Caco-2 (cell line): ENCODE measurements around the gene ODF4. TPM values are rescaled to one million over a fixed set of nuclear protein-coding genes. Genes with fewer than 3 reads are reported as not detected.

Experiments used
- BruUV-seq: library from RNA; stranded (reverse); fragments of 400-500 nt; replicated peaks from 2 replicates; lab custom pipeline; 2021; lab: Mats Ljungman, UMichigan
- CTCF ChIA-PET: fragments of 300-600 bp; sonication (Branson Sonifier 250); formaldehyde crosslinking; loops from one replicate; lab custom pipeline; 2022; ENCODE audit warnings: antibody characterized with exemption; lab: Charles Lee
- POLR2A ChIA-PET: fragments of 300-600 bp; sonication (Branson Sonifier 250); formaldehyde crosslinking; loops from one replicate; lab custom pipeline; 2022; ENCODE audit warnings: antibody characterized with exemption; lab: Charles Lee
- DNase-seq, 2 experiments: peaks; one replicate each; pipeline versions ENCODE4 v3.0.0 to v3.0.0-alpha.2; 2020 to 2022
- H3K27me3 ChIP-seq: replicated peaks from 2 replicates; pipeline ENCODE4 v1.6.0; 2011; ENCODE audit warnings: low read length; ENCODE audit not compliant: control insufficient read depth, insufficient read depth
- H3K36me3 ChIP-seq: 2 replicates; pipeline ENCODE4 v1.5.1; 2011; ENCODE audit warnings: low read length; ENCODE audit not compliant: control insufficient read depth, insufficient read depth
- H3K4me1 ChIP-seq: fragments of 250-450 bp; sonication (Bioruptor Pico); 2 replicates; pipeline ENCODE4 v1.5.1; 2020; ENCODE audit warnings: mild to moderate bottlenecking
- H3K4me3 ChIP-seq: 2 replicates; pipeline ENCODE4 v1.5.1; 2011; ENCODE audit warnings: low read depth, mild to moderate bottlenecking, control low read depth, low read length
- H3K9me3 ChIP-seq: fragments of 250-450 bp; sonication (Bioruptor Pico); 2 replicates; pipeline ENCODE4 v1.5.1; 2020; ENCODE audit warnings: mild to moderate bottlenecking, moderate library complexity
- H3K27ac Mint-ChIP-seq: one replicate; pipeline ENCODE4 v1.8.0; 2022; ENCODE audit warnings: mixed read lengths; ENCODE audit not compliant: unreplicated experiment
- H3K27me3 Mint-ChIP-seq: one replicate; pipeline ENCODE4 v1.8.0; 2022; ENCODE audit warnings: mixed read lengths; ENCODE audit not compliant: insufficient read depth, unreplicated experiment
- H3K36me3 Mint-ChIP-seq: one replicate; pipeline ENCODE4 v1.8.0; 2022; ENCODE audit warnings: mild to moderate bottlenecking, mixed read lengths; ENCODE audit not compliant: insufficient read depth, unreplicated experiment
- H3K4me1 Mint-ChIP-seq: one replicate; pipeline ENCODE4 v1.8.0; 2022; ENCODE audit warnings: low read depth, mixed read lengths; ENCODE audit not compliant: unreplicated experiment
- H3K4me3 Mint-ChIP-seq: one replicate; pipeline ENCODE4 v1.8.0; 2022; ENCODE audit warnings: mild to moderate bottlenecking, moderate library complexity, mixed read lengths; ENCODE audit not compliant: unreplicated experiment
- H3K9me3 Mint-ChIP-seq: one replicate; pipeline ENCODE4 v1.8.0; 2022; ENCODE audit warnings: mixed read lengths; ENCODE audit not compliant: unreplicated experiment
- CTCF ChIP-seq, 2 experiments: fragments of 200-600 bp in 1 of 2; IDR thresholded peaks; 1 replicate in 1 of 2; 2 replicates in 1 of 2; pipeline versions ENCODE4 v1.5.1 to v1.8.0; 2011 to 2022; ENCODE audit warnings: antibody characterized with exemption in 1 of 2, control low read depth in 1 of 2, inconsistent platforms in 1 of 2, low read depth in 1 of 2, low read length in 1 of 2, mild to moderate bottlenecking in 1 of 2, moderate library complexity in 1 of 2; ENCODE audit not compliant: insufficient read depth in 1 of 2, severe bottlenecking in 1 of 2, unreplicated experiment in 1 of 2
- intact Hi-C: fragments of 100-400 bp; cut with micrococcal nuclease; formaldehyde crosslinking; loops from one replicate; pipeline ENCODE4 v1.10.0; 2022; ENCODE audit not compliant: unreplicated experiment
- total RNA-seq: library from RNA; stranded (reverse); gene quantifications from 2 replicates; pipeline ENCODE4 v1.2.3, GENCODE V29; 2022

The ODF4 gene
- total RNA-seq, 1 experiment from 2014 or later = not detected

GRCh38 chr17:8350339-8350738 is 10.7 kb downstream of the ODF4 start:
- no peaks in the 10 kb centered on the region for H3K27me3 Mint-ChIP-seq
- intact Hi-C loops = no loop called here
- no peak for DNase-seq
- H3K4me1 ChIP-seq = no peaks in the 10 kb centered on the region
- ChIA-PET CTCF (no interaction called here), POLR2A (no interaction called here)
- H3K4me1 Mint-ChIP-seq = no peaks in the 10 kb centered on the region
- H3K4me3 Mint-ChIP-seq = no peak overlapping the region
- no peak overlapping the region for H3K4me3 ChIP-seq
- no TSS peak for BruUV-seq
- no peaks in the 10 kb centered on the region for H3K36me3 ChIP-seq
- no peak overlapping the region for H3K27ac Mint-ChIP-seq
- H3K9me3 ChIP-seq = no peaks in the 10 kb centered on the region
- H3K9me3 Mint-ChIP-seq = no peaks in the 10 kb centered on the region
- no peaks in the 10 kb centered on the region for H3K36me3 Mint-ChIP-seq
- no peak for TF ChIP-seq CTCF (IDR thresholded peaks at IDR 0.05; ENCODE audit: insufficient read depth in 1 of 2, low read depth in 1 of 2, low read length in 1 of 2, severe bottlenecking in 1 of 2, unreplicated experiment in 1 of 2)
- H3K27me3 ChIP-seq = no peaks in the 10 kb centered on the region

GRCh38 chr17:8353736-8354135 is 14.1 kb downstream of the ODF4 start:
- no TSS peak for BruUV-seq
- TF ChIP-seq CTCF (IDR thresholded peaks at IDR 0.05; ENCODE audit: insufficient read depth in 1 of 2, low read depth in 1 of 2, low read length in 1 of 2, severe bottlenecking in 1 of 2, unreplicated experiment in 1 of 2) = no peak
- Histone ChIP-seq H3K27me3 (no peaks in the 10 kb centered on the region), H3K9me3 (no peaks in the 10 kb centered on the region), H3K4me1 (no peaks in the 10 kb centered on the region), H3K4me3 (no peak overlapping the region), H3K36me3 (no peaks in the 10 kb centered on the region)
- intact Hi-C loops = no loop called here
- no peaks in the 10 kb centered on the region for H3K9me3 Mint-ChIP-seq
- POLR2A ChIA-PET = no interaction called here
- DNase-seq = no peak
- H3K4me3 Mint-ChIP-seq = no peak overlapping the region
- no peak overlapping the region for H3K27ac Mint-ChIP-seq
- H3K27me3 Mint-ChIP-seq = no peaks in the 10 kb centered on the region
- H3K36me3 Mint-ChIP-seq = no peaks in the 10 kb centered on the region
- CTCF ChIA-PET = no interaction called here
- no peaks in the 10 kb centered on the region for H3K4me1 Mint-ChIP-seq

GRCh38 chr17:8354236-8354635 is 14.6 kb downstream of the ODF4 start:
- TF ChIP-seq CTCF (IDR thresholded peaks at IDR 0.05; ENCODE audit: insufficient read depth in 1 of 2, low read depth in 1 of 2, low read length in 1 of 2, severe bottlenecking in 1 of 2, unreplicated experiment in 1 of 2) = no peak
- H3K9me3 ChIP-seq = no peaks in the 10 kb centered on the region
- no peaks in the 10 kb centered on the region for H3K27me3 ChIP-seq
- ChIA-PET POLR2A (no interaction called here), CTCF (no interaction called here)
- no peak for DNase-seq
- H3K27ac Mint-ChIP-seq = no peak overlapping the region
- no peaks in the 10 kb centered on the region for H3K27me3 Mint-ChIP-seq
- H3K36me3 ChIP-seq = no peaks in the 10 kb centered on the region
- H3K4me1 Mint-ChIP-seq = no peaks in the 10 kb centered on the region
- intact Hi-C loops = no loop called here
- H3K9me3 Mint-ChIP-seq = no peaks in the 10 kb centered on the region
- no TSS peak for BruUV-seq
- H3K36me3 Mint-ChIP-seq = no peaks in the 10 kb centered on the region
- no peak overlapping the region for H3K4me3 Mint-ChIP-seq
- H3K4me3 ChIP-seq = no peak overlapping the region
- no peaks in the 10 kb centered on the region for H3K4me1 ChIP-seq
